NCI-H748 treated with DMSO at 0.1 percent for 48 hours (cell line): ENCODE measurements around the gene MTNR1A.

Experiments used
- DNase-seq: peaks from one replicate; lab custom pipeline; 2025; lab: John Stamatoyannopoulos, UW

Gene MTNR1A

DNA sequence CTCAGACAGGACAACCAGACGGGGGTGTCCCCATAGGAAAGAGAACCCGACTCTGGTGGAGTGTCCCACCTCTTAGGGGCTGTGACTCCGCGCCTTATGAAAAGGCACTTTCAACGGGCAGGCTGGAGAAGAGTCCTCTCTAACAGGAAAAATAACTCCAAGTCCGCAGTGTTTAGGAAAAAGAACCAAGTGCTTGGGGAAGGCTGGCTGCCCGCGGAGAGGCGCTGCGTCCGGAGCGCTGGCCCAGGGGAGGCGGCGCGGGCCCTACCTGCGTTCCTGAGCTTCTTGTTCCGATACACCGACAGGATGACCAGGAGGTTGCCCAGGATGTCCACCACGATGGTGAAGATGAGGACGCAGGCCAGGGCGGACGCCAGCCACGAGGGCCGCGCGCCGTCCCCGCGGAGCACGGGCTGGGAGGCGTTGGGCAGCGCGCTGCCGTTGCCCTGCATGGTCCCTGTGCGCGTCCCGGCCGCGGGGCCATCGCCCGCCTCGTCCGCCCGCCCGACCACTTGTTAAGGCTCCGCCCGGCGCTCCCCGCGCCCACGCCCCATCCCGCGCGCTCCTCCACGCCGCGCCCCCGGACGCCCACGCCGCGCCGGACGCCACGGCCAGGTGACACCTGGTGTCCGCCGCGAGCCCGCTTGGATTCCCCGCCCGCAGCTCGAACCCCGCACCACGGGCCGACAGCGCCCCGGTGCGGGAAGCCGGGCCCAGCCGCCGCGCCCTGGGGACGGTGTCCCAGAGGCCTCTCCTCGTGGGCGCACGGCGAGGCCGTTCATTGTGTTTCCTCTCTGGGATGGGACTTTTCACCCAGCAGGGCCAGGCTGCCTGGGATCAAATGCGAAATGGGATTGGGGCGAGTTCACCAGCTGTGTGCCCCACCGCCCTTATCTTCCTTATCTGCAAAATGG, at the start of gene MTNR1A:
MTNR1A (minus strand) TSS at position 654 of the 914 bp plus-strand sequence; CDS start at position 452, 202 bp downstream.
- DNase-seq: no peak

DNA sequence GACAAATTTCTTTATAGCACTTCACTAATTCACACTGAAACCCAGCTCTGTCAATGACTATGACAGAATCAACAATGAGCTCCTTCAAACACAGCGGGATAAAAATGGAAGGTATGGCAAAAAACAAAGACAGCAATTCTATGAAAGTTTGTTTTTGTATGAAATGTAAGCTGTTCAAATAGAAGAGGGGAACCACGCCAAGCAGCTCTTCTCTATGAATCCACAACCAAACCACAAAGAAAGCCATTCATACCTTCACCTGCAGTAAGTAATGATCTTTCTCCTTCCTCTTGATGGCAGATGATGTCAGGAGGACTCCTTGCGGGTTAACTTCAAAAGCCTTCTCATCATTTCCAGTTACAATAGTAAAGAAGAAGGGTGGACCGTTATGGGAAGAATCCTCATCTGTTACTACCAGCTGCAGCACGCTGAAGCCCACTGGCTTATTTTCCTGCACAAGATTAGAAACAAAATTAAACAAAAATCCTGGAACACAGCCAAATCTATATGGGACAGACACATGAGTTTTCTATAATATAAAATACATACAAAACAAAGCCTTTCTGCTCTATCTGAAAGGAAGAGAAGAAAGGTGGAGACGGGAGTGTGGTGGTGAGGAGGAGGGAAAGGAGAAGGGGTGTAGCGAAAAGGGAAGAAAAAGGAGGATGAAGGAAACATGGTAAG, 48.9 kb upstream of the MTNR1A start:
- peak; percentile 16 for DNase-seq

DNA sequence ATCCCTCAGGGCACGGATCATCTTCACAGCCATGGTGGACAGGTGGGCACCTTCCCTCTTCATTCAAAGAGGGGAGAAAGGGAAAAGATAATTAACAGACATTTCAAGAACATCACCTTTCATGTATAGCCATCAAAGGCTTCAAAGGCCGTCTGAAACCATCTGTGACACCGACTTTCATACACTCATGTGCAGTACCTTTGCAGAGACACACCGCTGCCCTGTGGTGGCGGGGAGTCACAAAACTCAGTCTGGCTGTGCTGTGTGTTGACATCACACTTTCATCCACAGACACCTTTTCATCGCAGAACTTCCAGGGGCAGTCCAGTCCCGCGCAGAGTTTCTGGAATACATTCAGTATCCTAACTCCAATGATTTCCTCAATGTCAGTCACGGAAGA, 47.6 kb upstream of the MTNR1A start:
- DNase-seq: no peak

DNA sequence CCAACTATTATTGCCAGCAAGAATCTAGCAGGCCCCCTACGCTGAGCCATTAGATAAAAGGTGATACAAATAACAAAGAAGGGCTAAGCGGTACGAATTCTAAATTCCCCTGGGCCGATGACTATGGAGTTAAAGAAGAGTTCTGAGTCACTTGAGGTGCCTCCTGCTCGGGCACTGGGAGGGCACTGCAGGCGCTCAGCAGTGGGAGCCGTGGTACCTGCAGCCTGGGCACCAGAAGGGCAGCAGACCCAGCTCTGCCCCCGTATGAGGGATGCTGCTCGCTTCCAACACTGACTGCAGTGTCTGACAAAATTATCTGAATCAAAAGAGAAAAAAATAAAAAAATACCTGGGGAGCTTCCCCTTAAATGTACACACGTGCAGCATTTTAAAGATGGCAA, 44.1 kb upstream of the MTNR1A start:
- no peak for DNase-seq

DNA sequence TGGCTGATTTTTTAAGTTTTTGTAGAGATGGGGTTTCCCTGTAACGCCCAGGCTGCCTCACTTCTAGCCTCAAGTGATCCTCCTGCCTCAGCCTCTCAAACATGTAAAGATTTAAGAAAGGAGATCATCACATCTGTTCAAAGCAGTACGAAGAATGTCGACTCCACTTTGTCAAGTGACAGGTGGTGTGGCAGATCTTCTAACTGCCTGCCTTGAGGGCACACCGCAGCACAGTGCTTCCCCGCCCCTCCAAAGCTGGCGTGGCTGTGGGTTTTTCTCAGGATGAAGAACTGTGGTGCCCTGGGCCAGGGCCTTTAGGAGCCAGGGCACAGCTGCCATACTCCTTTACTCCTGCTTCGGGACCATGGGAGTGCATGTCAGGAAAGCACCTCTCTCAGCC, 43.3 kb upstream of the MTNR1A start:
- DNase-seq: no peak

DNA sequence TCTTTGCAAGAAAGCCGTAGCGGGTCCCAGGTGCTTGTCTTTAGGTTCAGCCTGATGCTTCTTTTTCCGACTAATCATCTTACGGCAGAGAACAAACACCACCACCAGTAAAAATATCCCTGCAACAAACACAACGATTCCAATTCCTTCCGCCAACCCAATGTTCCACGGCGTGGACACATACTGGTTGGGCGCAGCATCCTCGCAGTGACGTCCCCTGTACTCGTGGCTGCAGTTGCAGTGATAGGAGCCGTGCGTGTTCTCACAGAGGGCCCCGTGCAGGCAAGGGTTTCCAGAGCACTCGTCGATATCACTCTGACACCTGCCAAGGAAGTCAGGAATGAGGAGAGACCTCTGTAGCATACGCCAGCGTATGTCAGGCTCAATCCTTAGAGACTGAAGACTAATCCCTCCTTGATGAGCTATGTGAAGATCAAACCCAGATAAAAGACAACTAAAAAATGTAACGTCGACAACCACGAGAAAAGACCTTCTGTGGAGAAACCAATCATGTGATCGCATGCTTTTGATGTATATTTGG, 41.6 kb upstream of the MTNR1A start:
- DNase-seq: no peak

DNA sequence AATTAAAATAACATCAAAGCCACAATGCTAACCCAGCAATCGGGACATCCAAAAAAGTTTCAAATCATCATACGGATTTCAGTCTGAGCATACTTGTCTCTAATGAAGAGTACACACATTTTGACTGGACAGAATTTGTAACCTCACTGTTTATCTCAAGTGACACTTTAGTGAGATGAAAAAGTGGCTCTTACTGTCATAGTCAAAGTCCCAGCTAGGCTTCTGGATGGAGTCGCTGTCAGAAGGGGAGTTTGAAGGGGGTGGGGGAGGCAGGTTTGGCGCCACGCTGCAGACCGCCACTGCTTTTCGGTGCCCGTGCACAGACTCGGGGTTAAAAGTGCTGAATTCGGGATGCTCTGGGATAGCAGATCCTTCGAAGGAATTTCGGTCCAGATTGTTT, 41.0 kb upstream of the MTNR1A start:
- no peak for DNase-seq

DNA sequence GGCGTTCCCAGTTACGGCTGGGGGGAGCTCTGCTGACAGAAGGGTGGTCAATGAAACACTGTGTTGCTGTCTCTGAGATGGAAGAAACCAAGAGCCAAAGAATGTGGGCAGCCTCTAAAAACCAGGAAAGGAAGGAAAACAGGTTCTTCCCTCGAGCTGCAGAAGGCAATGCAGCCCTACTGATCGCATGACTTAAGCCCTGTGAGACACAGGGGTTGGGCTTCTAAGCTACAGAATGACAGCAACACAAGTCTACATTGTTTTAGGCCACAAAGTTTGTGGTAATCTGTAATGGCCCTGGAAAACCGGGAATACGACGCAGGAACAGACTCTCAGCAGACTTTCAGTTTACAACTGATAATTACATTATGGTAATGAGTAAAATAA, 38.2 kb upstream of the MTNR1A start:
- DNase-seq: no peak

DNA sequence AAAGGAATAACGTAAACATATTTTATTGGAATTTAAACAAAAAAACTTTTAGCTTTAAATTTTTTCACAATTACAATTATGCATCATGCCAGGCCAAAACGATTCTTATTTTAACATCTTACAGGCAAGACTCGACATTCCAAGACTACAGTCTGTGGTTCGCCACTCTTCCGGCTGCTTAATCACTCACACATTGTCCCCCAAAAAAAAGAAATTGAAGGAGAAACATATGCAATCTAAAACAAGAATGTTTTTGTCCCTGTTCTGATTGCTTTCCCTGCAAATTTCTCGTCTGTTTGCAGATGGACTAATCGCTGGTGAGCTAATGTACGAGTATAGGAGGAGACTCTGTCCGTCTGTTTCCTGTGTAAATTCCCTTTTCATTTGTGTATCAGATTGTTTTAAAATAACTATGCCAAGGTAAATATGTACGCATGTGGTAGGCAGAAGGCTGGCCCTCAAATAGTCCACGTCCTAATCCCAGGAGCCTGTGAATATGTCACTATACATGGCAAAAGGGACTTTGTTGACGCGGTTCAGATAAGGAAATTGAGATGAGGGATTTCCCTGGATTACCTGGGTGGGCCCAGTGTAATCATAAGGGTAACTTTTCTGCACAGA, 37.7 kb upstream of the MTNR1A start:
- DNase-seq: no peak

DNA sequence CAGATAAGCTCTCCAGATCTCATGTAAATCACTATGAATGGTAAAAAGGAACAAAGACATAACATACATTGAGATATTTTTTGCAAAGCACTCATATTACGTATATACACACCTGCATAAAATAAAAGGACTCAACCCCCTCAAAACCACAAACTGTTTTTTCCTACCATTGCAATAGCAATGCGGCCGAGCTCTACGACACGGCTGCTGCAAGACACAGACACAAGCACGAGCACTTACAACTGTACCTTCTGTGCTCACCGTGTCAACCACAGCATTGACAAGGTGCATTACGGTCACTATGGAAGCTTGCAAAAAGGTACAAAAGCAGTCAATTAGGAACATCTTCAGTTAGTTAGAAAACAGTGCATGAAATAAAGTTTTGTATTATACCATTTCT, 37.1 kb upstream of the MTNR1A start:
- DNase-seq: no peak

DNA sequence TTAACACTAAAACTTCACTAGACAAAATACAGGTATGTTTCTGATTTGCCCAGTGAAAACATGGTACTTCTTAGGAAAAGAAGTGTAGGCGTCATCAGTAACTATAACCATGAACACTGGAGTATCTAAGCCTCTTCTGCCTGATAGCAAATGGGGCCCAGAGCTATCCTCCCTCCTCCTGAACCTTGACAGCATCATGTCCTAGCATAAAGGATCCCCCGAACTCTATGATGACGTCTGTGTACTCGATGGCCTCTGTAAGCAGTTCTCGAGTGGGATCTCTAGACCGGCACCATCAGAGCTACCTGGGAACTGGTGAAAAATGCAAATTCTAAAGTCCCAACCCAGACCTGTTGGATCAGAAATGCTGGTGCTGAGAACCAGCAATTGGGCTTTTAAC, 36.3 kb upstream of the MTNR1A start:
- no peak for DNase-seq

DNA sequence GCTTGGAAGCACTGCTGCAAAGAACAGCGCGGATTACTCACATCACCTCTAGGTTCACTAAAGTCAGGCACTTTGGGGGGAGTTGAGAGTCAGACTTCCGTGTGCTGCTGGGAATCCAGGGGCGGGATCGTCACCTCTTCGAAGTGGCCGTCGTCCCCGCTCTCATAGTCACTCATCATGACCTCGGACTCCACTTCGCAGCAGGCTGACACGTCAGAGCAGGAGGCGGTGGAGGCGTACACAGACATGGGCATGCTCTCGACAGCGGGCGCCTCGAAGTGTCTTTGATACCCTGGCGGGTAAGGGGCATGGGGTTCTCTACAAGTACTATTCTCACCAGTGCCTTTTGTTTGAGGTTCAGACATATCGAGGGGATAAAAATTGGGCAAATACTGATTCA, 33.1 kb upstream of the MTNR1A start:
- no peak for DNase-seq

DNA sequence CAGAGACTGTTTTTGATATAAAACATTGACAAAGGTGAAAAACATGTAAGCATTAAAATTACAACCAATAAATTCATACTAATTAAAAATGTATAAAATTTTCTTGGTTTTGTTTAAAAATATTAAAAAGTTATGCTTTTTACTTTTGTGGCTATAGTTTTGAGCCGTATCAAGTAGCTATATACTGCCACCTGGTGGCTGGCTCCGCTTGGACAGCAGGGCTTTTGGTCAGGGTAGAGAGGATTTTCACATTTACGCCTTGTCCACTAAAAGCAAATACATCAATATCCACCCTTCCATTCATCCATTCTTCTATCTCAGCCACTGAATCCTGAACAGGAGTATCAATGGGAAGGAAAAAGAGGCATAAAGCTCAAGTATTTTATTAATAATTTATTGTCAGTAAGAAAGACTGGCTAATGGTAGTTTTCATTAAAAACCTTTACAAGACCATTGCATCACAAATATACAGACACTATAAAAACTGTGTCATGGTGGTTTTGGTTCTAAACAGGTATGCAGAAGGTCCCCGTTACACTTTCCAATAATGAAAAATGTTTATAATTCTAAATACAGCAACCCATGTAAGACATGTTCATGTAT, 32.1 kb upstream of the MTNR1A start:
- no peak for DNase-seq

DNA sequence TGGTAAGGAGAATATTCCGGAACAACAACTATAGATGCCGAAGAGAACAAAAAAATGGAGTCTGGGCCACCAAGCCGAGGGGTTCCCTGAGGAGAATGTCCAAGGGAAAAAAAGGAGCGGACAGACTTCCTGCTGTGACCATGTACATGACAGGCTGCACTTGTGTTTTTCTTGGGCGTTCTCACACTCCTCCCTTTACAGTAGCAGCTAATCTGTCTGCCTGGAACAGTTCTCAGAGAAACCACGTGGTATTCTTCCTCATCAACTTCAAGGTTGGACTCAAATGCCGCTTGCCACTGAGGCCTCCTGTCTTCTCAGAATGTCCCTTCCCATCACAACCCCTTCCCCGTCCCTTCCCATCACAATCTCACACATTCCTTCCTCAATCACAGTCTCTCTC, 30.8 kb upstream of the MTNR1A start:
- DNase-seq: no peak

DNA sequence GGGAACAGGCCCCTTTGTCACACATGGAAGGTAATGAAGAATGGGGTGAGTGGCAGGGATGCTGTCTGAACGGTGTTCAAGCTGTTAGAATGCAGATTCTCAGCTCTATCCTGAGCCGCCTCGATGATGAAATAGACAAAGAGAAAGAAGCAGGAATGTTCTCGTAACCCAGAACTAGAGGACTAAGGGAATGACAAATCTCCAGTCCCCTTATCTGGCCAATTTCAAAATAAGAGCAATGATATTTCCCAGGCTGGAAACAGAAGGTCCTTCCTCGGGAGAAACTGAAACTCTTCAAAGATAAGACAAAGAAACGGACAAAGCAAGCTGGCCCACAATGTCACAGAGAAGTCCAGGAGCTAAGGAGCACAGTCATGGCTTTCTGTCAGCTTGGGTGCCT, 29.5 kb upstream of the MTNR1A start:
- no peak for DNase-seq

DNA sequence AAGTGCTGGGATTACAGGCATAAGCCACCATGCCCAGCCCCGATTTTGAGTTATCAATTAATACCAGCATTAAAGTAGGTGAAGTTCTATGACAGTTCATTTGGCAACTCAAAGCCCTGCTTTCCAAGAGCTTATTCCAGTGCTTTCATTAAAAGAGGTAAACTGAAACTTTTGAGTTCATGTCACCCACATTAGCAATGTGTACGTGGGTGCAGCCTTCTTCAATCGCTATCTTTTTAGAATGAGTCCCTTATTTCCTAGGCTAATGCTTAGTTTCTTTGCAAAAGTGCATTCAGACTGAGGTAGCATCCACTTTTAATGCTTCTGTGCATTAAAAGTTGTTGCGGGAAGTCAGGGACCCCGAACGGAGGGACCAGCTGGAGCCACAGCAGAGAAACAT, 26.1 kb upstream of the MTNR1A start:
- no peak for DNase-seq

DNA sequence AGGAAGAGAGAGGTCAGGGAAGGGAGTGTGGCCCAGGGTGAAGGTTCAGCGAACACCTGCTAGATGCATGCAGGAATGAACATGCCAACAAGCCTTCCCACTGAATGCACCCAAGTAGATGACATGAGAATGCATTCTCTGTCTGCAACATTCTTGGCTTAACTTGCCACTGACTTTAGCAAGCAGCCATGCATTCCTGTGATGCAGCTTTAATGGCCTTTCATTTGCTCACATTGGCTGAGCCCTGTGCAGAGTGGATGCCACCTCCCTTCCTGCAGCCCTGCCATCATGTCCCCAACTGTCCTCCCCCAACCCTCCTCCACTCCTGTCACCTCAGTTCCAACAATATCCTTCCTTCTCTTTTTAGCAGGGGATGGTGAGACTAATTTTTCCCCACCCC, 25.3 kb upstream of the MTNR1A start:
- DNase-seq: no peak

DNA sequence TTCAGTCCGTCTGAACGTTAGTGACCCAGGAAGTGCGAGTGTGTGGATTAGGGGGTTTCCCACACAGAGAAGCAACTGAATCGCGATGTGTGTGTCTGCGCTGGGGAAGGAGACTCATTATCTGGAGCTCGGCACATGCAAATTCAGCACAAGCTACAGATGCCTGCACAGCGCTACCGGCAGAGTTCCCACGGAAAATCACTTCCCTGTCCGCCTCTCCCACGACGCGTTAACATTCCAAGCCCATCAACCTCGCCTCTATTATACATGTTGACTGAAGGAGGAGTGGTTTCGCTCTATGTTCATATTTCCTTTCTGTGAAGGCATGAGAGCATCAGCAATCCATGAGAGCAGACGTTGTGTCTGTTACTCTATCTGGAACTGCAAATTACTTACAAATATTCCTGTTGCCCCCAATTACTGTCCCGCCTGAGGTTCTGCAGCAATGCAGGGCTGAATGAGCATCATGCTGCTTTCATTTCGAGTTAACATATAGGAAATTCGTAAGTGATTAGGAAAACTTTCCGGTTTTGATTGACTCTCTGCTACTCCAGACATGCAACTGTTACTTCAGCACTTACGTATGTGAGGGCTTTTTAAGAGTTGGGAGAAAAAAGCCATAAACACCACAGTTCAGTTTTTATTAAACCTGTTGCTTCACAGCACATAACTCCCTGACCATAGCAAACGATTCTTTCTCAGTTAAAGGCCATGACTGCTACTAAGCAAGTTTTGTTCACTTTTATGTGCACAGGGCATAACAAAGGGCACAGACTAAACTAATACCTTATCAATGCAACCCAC, 15.0 kb upstream of the MTNR1A start:
- no peak for DNase-seq

DNA sequence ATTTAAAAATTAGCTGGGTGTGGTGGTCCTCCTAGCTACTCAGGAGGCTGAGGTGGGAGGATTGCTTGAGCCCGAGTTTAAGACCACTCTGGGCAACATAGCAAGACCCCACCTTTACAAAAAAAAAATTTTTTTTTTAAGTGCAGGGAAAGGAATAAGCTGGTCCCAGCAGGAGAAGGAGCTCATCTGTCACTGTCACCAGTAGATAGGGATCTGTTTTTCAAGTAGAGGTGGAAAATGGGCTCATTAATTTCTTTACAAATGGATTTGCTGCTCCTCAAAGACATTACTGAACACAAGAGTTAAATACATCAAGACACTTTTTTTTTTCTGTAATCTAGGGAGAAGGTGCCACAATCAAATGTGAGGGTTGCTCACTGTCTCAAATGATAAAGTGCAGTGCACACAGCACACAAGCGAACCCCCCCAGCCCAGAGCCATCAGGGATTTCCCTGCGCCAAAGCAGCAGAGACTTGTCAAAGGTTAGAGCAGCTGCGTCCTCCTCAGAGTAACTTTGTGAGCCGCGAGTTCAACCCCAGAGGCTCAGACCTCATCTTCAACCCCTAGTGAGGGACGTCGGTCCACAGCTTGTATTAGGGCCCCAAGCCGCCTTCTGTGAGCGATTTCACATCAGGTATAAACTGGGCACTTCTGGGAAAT, 14.3 kb upstream of the MTNR1A start:
- DNase-seq: no peak

DNA sequence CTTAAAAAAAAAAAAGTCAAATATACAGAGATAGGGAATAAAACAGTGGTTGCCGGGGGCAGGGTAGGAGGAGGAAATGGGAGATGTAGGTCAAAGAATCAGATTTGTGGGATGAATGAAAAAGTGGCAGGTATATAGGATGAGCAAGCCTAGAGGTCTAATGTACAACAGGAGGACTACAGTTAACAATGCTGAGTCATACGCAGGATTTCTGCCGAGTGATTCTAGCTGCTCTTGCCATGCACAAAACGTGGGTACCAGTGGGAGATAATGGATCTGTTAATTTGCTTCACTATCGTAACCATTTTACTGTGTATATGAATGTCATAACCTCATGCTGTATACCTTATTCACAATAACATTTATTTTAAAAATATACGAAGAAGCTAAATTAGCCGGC, 10.7 kb upstream of the MTNR1A start:
- no peak for DNase-seq

DNA sequence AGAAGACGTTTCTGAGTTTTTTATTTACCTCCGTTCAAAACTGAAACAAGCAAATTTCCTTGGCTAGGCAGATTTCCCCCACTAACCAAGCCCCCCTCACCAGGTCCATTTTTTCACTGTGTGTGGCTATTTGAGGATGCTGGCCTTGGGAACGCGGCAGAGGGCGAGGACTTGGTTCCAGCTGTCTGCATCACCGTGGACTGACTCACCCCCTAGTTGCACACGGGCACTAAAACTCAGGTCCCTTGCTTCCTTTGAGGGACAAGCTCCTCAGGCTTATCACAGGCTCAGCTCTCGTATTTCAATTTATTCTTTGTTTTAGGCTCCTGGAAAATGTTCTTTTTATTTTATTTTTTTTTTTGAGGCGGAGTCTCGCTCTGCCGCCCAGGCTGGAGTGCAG, 8.4 kb upstream of the MTNR1A start:
- no peak for DNase-seq
